Trophoblast cell (in vitro differentiated cells and primary cell): Measurements from ENCODE around the gene COL4A6.

Experiments used
- DNase-seq, 2 donors: peaks; one replicate each; pipeline ENCODE4 v3.0.0-alpha.2; 2016
- H2AFZ ChIP-seq: 2 replicates; pipeline ENCODE4 v1.6.1; 2013; ENCODE audit warnings: low read length, moderate library complexity, mild to moderate bottlenecking; ENCODE audit not compliant: insufficient read depth, poor library complexity
- H2AK5ac ChIP-seq: 2 replicates; pipeline ENCODE4 v1.6.1; 2013; ENCODE audit warnings: mild to moderate bottlenecking, low read length
- H2BK120ac ChIP-seq: 2 replicates; pipeline ENCODE4 v1.6.1; 2013; ENCODE audit warnings: low read length, mild to moderate bottlenecking, moderate library complexity; ENCODE audit not compliant: insufficient read depth, poor library complexity
- H2BK12ac ChIP-seq: 2 replicates; pipeline ENCODE4 v1.6.1; 2013; ENCODE audit warnings: mild to moderate bottlenecking, low read length, moderate library complexity
- H2BK5ac ChIP-seq: 2 replicates; pipeline ENCODE4 v1.6.1; 2013; ENCODE audit warnings: low read length, low read depth, moderate library complexity, mild to moderate bottlenecking; ENCODE audit not compliant: poor library complexity
- H3K14ac ChIP-seq: 2 replicates; pipeline ENCODE4 v1.6.1; 2013; ENCODE audit warnings: mild to moderate bottlenecking, low read length
- H3K18ac ChIP-seq: 2 replicates; pipeline ENCODE4 v1.6.1; 2013; ENCODE audit warnings: mild to moderate bottlenecking, low read length
- H3K23ac ChIP-seq: 2 replicates; pipeline ENCODE4 v1.6.1; 2013; ENCODE audit warnings: low read length
- H3K27ac ChIP-seq: 2 replicates; pipeline ENCODE4 v1.5.1; 2013; ENCODE audit warnings: low read depth, mild to moderate bottlenecking, inconsistent platforms, low read length, moderate library complexity
- H3K27me3 ChIP-seq: 2 replicates; pipeline ENCODE4 v1.6.1; 2013; ENCODE audit warnings: inconsistent platforms, mild to moderate bottlenecking, low read length, moderate library complexity; ENCODE audit not compliant: insufficient read depth
- H3K36me3 ChIP-seq, 2 experiments: 1 replicate in 1 of 2; 2 replicates in 1 of 2; pipeline ENCODE4 v1.6.1; 2013; ENCODE audit warnings: low read length in 2 of 2, mild to moderate bottlenecking in 2 of 2, moderate library complexity in 1 of 2; ENCODE audit not compliant: insufficient read depth in 2 of 2, control insufficient read depth in 1 of 2
- H3K4ac ChIP-seq: 2 replicates; pipeline ENCODE4 v1.6.1; 2013; ENCODE audit warnings: low read depth, mild to moderate bottlenecking, low read length, moderate library complexity
- H3K4me1 ChIP-seq, 2 experiments: 1 replicate in 1 of 2; 2 replicates in 1 of 2; pipeline ENCODE4 v1.6.1; 2013; ENCODE audit warnings: low read length in 2 of 2, mild to moderate bottlenecking in 2 of 2, moderate library complexity in 1 of 2; ENCODE audit not compliant: insufficient read depth in 2 of 2, control insufficient read depth in 1 of 2
- H3K4me2 ChIP-seq: 2 replicates; pipeline ENCODE4 v1.6.1; 2013; ENCODE audit warnings: inconsistent platforms, mild to moderate bottlenecking, low read length, moderate library complexity
- H3K4me3 ChIP-seq: 2 replicates; pipeline ENCODE4 v1.5.1; 2013; ENCODE audit warnings: mild to moderate bottlenecking, low read depth, low read length, inconsistent platforms
- H3K79me1 ChIP-seq: one replicate; pipeline ENCODE4 v1.6.1; 2013; ENCODE audit warnings: low read length
- H3K79me2 ChIP-seq: 2 replicates; pipeline ENCODE4 v1.6.1; 2013; ENCODE audit warnings: low read length, mild to moderate bottlenecking; ENCODE audit not compliant: control insufficient read depth, insufficient read depth, poor library complexity
- H3K9ac ChIP-seq: 2 replicates; pipeline ENCODE4 v1.6.1; 2013; ENCODE audit warnings: mild to moderate bottlenecking, low read length
- H3K9me3 ChIP-seq: 2 replicates; pipeline ENCODE4 v1.6.1; 2013; ENCODE audit warnings: low read depth, mild to moderate bottlenecking, control low read depth, inconsistent platforms, low read length; ENCODE audit not compliant: insufficient read depth
- H4K12ac ChIP-seq: 2 replicates; pipeline ENCODE4 v1.6.1; 2013; ENCODE audit warnings: low read depth, mild to moderate bottlenecking, low read length, moderate library complexity
- H4K8ac ChIP-seq: 2 replicates; pipeline ENCODE4 v1.6.1; 2013; ENCODE audit warnings: low read depth, mild to moderate bottlenecking, low read length, moderate library complexity
- H4K91ac ChIP-seq: one replicate; pipeline ENCODE4 v1.6.1; 2013; ENCODE audit warnings: low read depth, mild to moderate bottlenecking, low read length, moderate library complexity
- WGBS: extraction: QIAGEN DNeasy Blood & Tissue Kit; methylation state at CpG from one replicate; pipeline ENCODE4 v1.1.7; 2013; ENCODE audit warnings: missing lambda C conversion rate; ENCODE audit not compliant: insufficient read length, insufficient coverage; ENCODE audit errors: extremely low coverage; 5-methylcytosine and 5-hydroxymethylcytosine counted together

Gene COL4A6

GRCh38 chrX:108186811-108187210 is 251.4 kb downstream of the COL4A6 start:
- no CpG with 5 or more reads among the region's 4 CpGs for WGBS
- no peak overlapping the region for H3K14ac ChIP-seq
- no peak overlapping the region for H2BK120ac ChIP-seq
- no peak for DNase-seq
- no peak overlapping the region for H2AFZ ChIP-seq
- H3K79me1 ChIP-seq = no peaks in the 10 kb centered on the region
- H3K4me1 ChIP-seq = no peaks in the 10 kb centered on the region
- no peak overlapping the region for H4K8ac ChIP-seq
- H2AK5ac ChIP-seq = no peak overlapping the region
- no peak overlapping the region for H3K18ac ChIP-seq
- H4K91ac ChIP-seq = no peak overlapping the region
- no peaks in the 10 kb centered on the region for H3K79me2 ChIP-seq
- H3K9ac ChIP-seq = no peak overlapping the region
- no peaks in the 10 kb centered on the region for H3K9me3 ChIP-seq
- no peaks in the 10 kb centered on the region for H3K27me3 ChIP-seq
- no peak overlapping the region for H2BK12ac ChIP-seq
- H2BK5ac ChIP-seq = no peak overlapping the region
- no peak overlapping the region for H4K12ac ChIP-seq
- H3K27ac ChIP-seq = no peak overlapping the region
- peaks cover 0 to 4% of the 10 kb centered on the region in 2 experiments for H3K36me3 ChIP-seq
- H3K4ac ChIP-seq = no peak overlapping the region
- H3K23ac ChIP-seq = no peak overlapping the region
- no peak overlapping the region for H3K4me3 ChIP-seq
- H3K4me2 ChIP-seq = no peak overlapping the region

- no peak overlapping the region for H3K18ac ChIP-seq
- no peak overlapping the region for H2BK5ac ChIP-seq
- H2AFZ ChIP-seq = no peak overlapping the region
- H3K4ac ChIP-seq = no peak overlapping the region
- no peak overlapping the region for H4K12ac ChIP-seq
- H2BK12ac ChIP-seq = no peak overlapping the region
- H3K27ac ChIP-seq = no peak overlapping the region
- no peak overlapping the region for H2AK5ac ChIP-seq
- H3K9ac ChIP-seq = no peak overlapping the region
- H4K8ac ChIP-seq = no peak overlapping the region
- no peaks in the 10 kb centered on the region for H3K4me1 ChIP-seq
- WGBS = no CpG with 5 or more reads among the region's 7 CpGs
- H3K27me3 ChIP-seq = no peaks in the 10 kb centered on the region
- H3K36me3 ChIP-seq = peaks cover 0 to 1% of the 10 kb centered on the region in 2 experiments
- no peak overlapping the region for H3K14ac ChIP-seq
- H3K4me2 ChIP-seq = no peak overlapping the region
- no peaks in the 10 kb centered on the region for H3K79me2 ChIP-seq
- H2BK120ac ChIP-seq = no peak overlapping the region
- no peak for DNase-seq
- no peak overlapping the region for H3K4me3 ChIP-seq
- H3K79me1 ChIP-seq = no peaks in the 10 kb centered on the region
- H3K23ac ChIP-seq = no peak overlapping the region
- no peaks in the 10 kb centered on the region for H3K9me3 ChIP-seq
- H4K91ac ChIP-seq = no peak overlapping the region
Observed at GRCh38 chrX:108178143-108178498, 260.1 kb downstream of the COL4A6 start.

GRCh38 chrX:108177351-108178142 is 260.7 kb downstream of the COL4A6 start:
- H3K36me3 ChIP-seq = peaks cover 0 to 1% of the 10 kb centered on the region in 2 experiments
- H2BK120ac ChIP-seq = no peak overlapping the region
- WGBS = no CpG with 5 or more reads among the region's 8 CpGs
- H2BK12ac ChIP-seq = no peak overlapping the region
- H2BK5ac ChIP-seq = no peak overlapping the region
- H4K8ac ChIP-seq = no peak overlapping the region
- no peak overlapping the region for H3K4ac ChIP-seq
- no peak overlapping the region for H3K4me2 ChIP-seq
- no peak overlapping the region for H3K14ac ChIP-seq
- no peak overlapping the region for H3K4me3 ChIP-seq
- no peak overlapping the region for H3K18ac ChIP-seq
- no peak overlapping the region for H2AK5ac ChIP-seq
- H2AFZ ChIP-seq = no peak overlapping the region
- no peak overlapping the region for H3K23ac ChIP-seq
- H3K79me2 ChIP-seq = no peaks in the 10 kb centered on the region
- H4K12ac ChIP-seq = no peak overlapping the region
- no peaks in the 10 kb centered on the region for H3K4me1 ChIP-seq
- DNase-seq = no peak
- H4K91ac ChIP-seq = no peak overlapping the region
- H3K9ac ChIP-seq = no peak overlapping the region
- no peak overlapping the region for H3K27ac ChIP-seq
- H3K9me3 ChIP-seq = no peaks in the 10 kb centered on the region
- H3K79me1 ChIP-seq = no peaks in the 10 kb centered on the region
- H3K27me3 ChIP-seq = no peaks in the 10 kb centered on the region

GRCh38 chrX:108173874-108174273 is 264.3 kb downstream of the COL4A6 start:
- no CpG with 5 or more reads among the region's 3 CpGs for WGBS

More at GRCh38 chrX:108173874-108174273, 264.3 kb downstream of the COL4A6 start:
- H3K79me1 ChIP-seq = no peaks in the 10 kb centered on the region
- H2BK12ac ChIP-seq = no peak overlapping the region
- DNase-seq = no peak
- no peak overlapping the region for H3K4me3 ChIP-seq
- no peak overlapping the region for H3K18ac ChIP-seq
- H3K27me3 ChIP-seq = no peaks in the 10 kb centered on the region
- H3K79me2 ChIP-seq = no peaks in the 10 kb centered on the region
- H3K27ac ChIP-seq = no peak overlapping the region
- H2AK5ac ChIP-seq = no peak overlapping the region
- no peak overlapping the region for H3K4ac ChIP-seq
- H3K9ac ChIP-seq = no peak overlapping the region
- H3K4me2 ChIP-seq = no peak overlapping the region
- H3K14ac ChIP-seq = no peak overlapping the region
- no peaks in the 10 kb centered on the region for H3K9me3 ChIP-seq
- no peaks in the 10 kb centered on the region for H3K4me1 ChIP-seq
- H4K91ac ChIP-seq = no peak overlapping the region
- no peak overlapping the region for H2AFZ ChIP-seq
- no peak overlapping the region for H3K23ac ChIP-seq
- no peak overlapping the region for H4K8ac ChIP-seq
- H2BK5ac ChIP-seq = no peak overlapping the region
- H4K12ac ChIP-seq = no peak overlapping the region
- H3K36me3 ChIP-seq = peaks cover 1 to 7% of the 10 kb centered on the region in 2 experiments
- H2BK120ac ChIP-seq = no peak overlapping the region
